ENCODE data around the gene AJM1.
"Not testable (repeated sequence)": the region's sequence is repeated elsewhere in the genome, so short reads cannot be mapped to it uniquely, and the experiment has no call there.

Gene AJM1

DNA sequence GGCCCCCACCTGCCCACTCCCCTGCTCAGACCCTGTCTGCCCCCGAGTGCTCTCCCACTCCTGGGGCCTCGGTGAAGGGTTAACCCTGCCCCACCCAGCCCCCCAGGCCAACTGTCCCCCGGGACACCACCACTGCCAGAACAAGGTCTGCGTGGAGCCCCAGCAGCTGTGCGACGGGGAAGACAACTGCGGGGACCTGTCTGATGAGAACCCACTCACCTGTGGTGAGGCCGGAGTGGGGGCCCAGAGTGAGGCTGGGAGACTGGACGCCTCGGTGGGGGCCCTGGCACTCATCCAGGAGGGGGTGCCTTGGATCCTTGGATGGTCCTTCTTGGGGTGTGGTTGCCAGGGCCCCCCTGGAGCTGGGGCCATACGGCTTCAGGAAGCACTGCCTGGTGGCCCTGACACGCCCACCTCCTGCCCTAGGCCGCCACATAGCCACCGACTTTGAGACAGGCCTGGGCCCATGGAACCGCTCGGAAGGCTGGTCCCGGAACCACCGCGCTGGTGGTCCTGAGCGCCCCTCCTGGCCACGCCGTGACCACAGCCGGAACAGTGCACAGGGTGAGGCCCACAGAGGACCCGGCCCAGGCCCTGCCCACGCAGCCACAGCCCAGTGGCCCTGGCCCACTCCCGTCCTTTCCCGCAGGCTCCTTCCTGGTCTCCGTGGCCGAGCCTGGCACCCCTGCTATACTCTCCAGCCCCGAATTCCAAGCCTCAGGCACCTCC lies 12.0 kb downstream of the AJM1 start:
- DNase-seq (ENCODE audit: low spot score) (no peak), FAIRE-seq (no peak)

DNA sequence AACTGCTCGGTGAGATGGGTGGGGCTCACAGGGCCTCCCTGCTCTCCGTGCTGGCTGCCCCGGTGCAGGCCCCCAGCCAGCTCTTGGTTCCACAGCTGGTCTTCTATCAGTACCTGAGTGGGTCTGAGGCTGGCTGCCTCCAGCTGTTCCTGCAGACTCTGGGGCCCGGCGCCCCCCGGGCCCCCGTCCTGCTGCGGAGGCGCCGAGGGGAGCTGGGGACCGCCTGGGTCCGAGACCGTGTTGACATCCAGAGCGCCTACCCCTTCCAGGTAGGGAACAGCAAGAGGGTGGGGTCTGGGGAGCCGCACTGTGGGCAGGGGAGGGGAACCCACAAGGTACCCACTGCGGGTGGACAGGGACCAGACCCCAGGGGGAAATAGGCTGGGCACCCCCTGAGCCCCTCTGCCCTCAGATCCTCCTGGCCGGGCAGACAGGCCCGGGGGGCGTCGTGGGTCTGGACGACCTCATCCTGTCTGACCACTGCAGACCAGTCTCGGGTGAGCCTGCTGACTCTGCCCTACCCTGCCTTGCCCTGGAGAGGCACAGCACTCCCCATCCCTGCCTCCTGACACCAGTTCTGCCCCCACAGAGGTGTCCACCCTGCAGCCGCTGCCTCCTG lies 12.7 kb downstream of the AJM1 start:
- no peak for FAIRE-seq
- no peak for DNase-seq (ENCODE audit: low spot score)

DNA sequence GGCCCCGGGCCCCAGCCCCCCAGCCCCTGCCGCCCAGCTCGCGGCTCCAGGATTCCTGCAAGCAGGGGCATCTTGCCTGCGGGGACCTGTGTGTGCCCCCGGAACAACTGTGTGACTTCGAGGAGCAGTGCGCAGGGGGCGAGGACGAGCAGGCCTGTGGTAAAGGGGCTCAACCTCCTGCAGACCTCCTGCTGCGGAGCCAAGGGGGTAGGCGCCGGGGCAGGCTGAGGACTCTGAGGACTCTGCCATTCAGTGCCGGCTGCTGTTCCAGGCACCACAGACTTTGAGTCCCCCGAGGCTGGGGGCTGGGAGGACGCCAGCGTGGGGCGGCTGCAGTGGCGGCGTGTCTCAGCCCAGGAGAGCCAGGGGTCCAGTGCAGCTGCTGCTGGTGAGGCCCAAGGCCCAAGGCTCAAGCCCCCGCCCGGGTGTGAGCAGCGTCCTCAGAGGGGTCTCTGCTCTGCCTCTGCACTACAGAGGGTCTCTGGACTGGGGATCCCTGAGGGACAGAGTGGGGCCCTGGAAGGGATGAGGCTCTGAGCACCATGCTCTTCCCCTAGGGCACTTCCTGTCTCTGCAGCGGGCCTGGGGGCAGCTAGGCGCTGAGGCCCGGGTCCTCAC lies 13.3 kb downstream of the AJM1 start:
- DNase-seq (ENCODE audit: low spot score) = no peak

DNA sequence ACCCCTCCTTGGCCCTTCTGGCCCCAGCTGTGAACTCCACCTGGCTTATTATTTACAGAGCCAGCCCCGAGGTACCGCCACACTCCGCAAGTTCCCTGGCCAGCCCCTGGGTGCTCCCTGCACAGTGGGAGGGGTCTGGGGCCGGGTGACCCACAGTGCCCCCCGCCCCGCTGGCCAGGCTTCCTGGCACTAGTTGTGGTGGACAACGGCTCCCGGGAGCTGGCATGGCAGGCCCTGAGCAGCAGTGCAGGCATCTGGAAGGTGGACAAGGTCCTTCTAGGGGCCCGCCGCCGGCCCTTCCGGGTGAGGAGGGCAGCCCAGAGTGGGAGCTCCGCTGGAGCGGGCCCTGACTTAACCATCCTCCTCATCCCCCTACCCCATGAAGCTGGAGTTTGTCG lies 13.8 kb downstream of the AJM1 start:
- DNase-seq (ENCODE audit: low spot score) (no peak), FAIRE-seq (no peak)

More for the DNA sequence above, 13.3 kb downstream of the AJM1 start:
- no peak for FAIRE-seq

DNA sequence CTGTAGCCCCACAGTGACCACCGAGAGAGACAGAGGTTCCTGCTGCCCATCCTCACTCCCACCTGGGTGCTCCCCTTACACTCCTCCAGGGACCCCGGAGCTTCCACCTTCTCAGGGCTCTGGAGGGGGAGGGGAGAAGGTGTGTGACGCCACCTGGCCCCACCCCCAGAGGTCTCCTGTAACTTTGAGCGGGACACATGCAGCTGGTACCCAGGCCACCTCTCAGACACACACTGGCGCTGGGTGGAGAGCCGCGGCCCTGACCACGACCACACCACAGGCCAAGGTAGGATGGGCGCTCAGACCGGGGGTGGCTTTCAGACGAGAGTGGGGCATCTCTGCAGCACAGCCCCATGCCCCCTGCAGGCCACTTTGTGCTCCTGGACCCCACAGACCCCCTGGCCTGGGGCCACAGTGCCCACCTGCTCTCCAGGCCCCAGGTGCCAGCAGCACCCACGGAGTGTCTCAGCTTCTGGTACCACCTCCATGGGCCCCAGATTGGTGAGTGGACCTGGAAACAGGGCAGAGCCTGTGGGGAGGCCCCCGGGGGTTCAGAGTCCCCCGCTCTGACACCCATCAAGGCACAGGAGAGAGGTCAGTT lies 14.4 kb downstream of the AJM1 start:
- FAIRE-seq (no peak), DNase-seq (ENCODE audit: low spot score) (no peak)

DNA sequence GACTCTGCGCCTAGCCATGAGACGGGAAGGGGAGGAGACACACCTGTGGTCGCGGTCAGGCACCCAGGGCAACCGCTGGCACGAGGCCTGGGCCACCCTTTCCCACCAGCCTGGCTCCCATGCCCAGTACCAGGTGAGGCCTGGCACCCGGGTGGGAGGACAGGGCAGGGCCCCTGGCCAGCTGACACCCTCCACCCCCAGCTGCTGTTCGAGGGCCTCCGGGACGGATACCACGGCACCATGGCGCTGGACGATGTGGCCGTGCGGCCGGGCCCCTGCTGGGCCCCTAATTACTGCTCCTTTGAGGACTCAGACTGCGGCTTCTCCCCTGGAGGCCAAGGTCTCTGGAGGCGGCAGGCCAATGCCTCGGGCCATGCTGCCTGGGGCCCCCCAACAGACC lies 14.9 kb downstream of the AJM1 start:
- DNase-seq (ENCODE audit: low spot score) = no peak
- no peak for FAIRE-seq

- DNase-seq (ENCODE audit: low spot score) = no peak
- no peak for FAIRE-seq
Observed at GRCh38 chr9:136857581-136858412, 15.5 kb downstream of the AJM1 start.

- DNase-seq (ENCODE audit: low spot score) = no peak
- FAIRE-seq = no peak
Observed at GRCh38 chr9:136858452-136858843, 16.2 kb downstream of the AJM1 start.

GRCh38 chr9:136858844-136859757 lies 16.8 kb downstream of the AJM1 start:
- DNase-seq (ENCODE audit: low spot score) = peak; percentile 42
- FAIRE-seq = no peak

GRCh38 chr9:136860529-136860928 lies 18.3 kb downstream of the AJM1 start:
- DNase-seq (ENCODE audit: low spot score) (no peak), FAIRE-seq (no peak)

GRCh38 chr9:136860933-136861873 lies 18.9 kb downstream of the AJM1 start:
- FAIRE-seq = no peak
- no peak for DNase-seq (ENCODE audit: low spot score)

GRCh38 chr9:136861874-136862457 lies 19.7 kb downstream of the AJM1 start:
- DNase-seq (ENCODE audit: low spot score) (no peak), FAIRE-seq (no peak)

DNA sequence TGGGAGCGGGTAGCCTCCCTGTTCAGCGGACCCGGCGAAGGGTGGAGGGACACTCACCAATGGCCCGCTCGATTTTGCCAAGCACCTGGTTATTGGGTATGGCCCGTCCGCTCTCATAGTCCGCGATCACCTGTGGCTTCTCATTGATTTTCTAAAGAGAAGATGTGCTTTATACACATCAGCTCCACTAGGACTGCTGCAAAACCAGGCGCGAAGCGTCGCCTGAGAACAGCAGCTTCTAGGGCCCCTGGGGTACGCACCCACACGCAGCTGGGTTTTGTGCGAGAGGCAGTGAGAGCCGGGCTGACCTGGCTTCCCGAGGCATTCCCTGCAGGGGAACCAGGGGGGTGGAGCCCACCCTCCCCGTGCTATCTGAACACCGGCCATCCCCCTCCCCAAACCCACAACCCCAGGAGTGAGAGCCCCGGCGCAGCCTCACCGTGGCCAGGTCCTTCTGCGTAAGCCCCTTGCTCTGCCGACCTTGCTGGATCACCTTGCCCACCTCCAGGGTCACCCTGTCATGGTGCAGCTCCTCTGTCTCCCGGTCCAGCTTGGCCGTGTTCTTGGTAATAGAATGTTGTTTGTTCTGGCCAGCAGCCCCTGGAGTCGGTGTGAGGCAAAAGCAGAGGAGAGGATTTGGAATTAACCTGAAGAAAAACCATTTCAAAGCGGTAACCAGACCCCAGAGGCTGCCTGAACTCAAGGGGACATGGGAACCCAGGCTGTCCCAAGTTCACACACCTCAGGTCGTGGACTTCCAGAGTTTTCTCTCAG lies 20.8 kb downstream of the AJM1 start:
- DNase-seq (ENCODE audit: low spot score) (no peak), FAIRE-seq (no peak)

DNA sequence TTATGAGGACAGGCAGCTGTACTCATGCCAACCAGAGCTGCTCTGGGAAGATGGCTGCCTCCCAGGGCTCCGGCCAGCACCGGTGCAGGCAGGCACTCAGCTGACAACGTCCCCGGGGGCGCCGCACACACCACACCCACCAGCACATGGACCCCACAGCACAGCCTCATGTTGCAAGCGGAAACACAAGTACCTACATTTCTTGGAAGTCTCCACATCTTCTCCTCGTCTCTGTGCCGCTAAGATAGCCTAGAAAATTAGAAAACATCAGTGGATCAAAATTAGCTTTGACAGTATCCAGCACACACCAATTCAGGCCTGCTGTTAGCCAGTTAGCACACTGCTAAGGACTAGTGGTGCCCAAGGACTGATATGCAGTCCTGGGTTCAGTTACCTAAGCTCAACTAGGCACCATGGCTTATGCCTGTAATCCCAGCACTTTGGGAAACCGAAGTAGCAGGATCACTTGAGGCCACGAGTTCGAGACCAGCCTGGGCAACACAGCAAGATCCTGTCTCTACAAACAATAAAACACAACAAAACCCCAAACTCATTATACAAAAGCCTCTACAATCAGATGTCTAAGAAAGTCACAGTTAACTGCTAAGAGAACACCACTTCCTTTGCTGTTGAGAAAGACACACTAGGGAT lies 21.5 kb downstream of the AJM1 start:
- DNase-seq (ENCODE audit: low spot score) = no peak
- no peak for FAIRE-seq

DNA sequence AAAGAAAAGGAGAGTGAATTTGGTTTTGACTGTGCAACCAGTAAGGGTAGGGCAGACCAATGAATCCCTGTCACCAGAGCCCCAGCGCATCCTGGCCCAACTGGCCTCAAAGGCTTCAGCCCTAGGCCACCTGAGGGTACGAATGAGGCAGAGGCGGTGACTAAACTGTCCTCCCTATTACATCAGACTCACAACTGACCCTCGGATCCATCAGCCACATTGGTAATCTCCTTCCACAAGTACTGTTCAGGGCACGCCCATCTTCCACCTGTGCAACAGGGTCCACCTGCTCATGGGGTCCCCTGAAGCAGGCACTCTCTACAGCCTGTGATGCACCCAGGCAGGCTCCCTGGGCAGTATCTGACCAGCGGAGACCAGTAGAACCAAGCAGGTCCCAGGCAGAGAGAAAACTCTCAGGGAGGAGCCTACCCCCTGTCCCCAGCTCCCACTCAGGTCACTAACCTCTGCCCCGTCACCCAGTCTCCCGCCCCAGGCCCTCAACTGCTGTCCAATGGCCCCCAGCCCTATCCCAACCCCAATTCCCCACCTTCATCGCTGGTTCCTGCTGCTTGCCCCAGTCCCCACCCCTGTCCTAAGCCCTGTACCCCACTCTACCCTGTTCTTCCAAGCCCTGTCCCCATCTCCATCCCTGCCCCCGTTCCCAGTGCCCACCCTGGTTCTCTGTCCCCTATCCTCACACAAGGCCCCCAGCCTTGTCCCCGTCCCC lies 22.9 kb downstream of the AJM1 start:
- FAIRE-seq = no peak
- DNase-seq (ENCODE audit: low spot score) = no peak

DNA sequence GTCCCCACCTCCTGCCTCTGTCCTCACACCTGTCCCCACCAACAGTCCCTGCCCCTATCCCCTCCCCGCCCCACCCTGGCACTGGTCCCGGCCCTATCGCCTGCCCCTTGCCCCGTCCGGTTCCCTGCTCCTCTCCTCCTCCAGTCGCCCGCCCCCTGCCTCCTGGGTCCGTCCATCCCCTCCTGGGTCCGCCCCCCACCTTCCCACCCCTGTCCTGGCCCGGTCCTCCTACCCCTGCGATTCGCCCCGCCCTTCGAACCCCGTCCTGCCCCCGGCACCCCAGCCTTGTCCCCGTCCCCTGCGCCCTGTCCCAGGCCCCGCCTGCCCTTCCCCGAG lies 23.5 kb downstream of the AJM1 start:
- FAIRE-seq = no peak
- no peak for DNase-seq (ENCODE audit: low spot score)

DNA sequence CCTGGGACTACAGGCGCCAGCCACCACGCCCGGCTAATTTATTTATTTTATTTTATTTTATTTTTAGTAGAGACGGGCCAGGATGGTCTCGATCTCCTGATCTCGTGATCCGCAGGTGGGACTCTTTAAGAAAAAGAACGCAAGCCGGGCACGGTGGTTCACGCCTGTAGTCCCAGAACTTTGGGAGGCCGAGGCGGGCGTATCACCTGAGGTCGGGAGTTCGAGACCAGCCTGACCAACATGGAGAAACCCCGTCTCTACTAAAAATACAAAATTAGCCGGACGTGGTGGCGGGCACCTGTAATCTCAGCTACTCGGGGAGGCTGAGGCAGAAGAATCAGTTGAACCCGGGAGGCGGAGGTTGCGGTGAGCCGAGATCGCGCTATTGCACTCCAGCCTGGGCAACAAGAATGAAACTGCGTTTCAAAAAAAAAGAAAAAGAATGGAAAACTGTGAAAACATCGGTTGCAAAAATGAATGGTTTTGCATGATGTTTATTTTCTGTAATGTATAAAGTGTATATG lies 24.7 kb downstream of the AJM1 start:
- not testable (repeated sequence) for DNase-seq (ENCODE audit: low spot score); FAIRE-seq

Data from RCC 7860 (cell line).